NCI-H128 (cell line): Measurements from ENCODE around the gene SLC16A12.
A peak's percentile ranks its signal among the peaks of the same experiment; 100 is the strongest.
"Not testable (repeated sequence)": the region's sequence is repeated elsewhere in the genome, so short reads cannot be mapped to it uniquely, and the experiment has no call there.

ENCODE experiments used
- DNase-seq: peaks from one replicate; lab custom pipeline; 2025; ENCODE audit not compliant: unreplicated experiment; lab: John Stamatoyannopoulos, UW

The SLC16A12 gene

GRCh38 chr10:89426230-89426868, 109.0 kb downstream of the SLC16A12 start:
- DNase-seq, result peak; percentile 15

- DNase-seq, result no peak
These were observed 110.4 kb downstream of the SLC16A12 start for GRCh38 chr10:89425000-89425399.

GRCh38 chr10:89421018-89421476, 114.3 kb downstream of the SLC16A12 start:
- DNase-seq, result no peak

DNA sequence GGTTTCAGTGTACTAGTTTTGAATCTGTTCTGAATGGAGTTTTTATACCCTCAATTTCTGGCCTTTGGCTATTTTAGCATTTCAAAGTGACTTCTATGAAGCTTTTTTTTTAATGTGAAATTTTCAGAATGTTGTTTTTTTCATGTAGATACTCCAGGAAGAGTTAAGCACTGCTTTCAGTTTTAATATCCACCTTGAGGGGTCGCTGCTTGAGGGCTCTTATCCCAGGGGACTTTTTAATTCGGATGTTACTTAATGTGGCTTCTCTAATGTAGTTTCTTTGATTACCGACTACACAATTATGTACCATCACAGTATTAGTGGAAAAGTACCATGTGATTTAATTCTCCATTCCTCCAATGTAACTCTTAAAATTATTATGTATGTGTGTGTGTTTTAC, 115.8 kb downstream of the SLC16A12 start:
- DNase-seq, result no peak

GRCh38 chr10:89416465-89416864, 118.9 kb downstream of the SLC16A12 start:
- no peak for DNase-seq

- no peak for DNase-seq
These were observed 120.2 kb downstream of the SLC16A12 start for GRCh38 chr10:89414879-89415821.

GRCh38 chr10:89414146-89414878, 121.1 kb downstream of the SLC16A12 start, which contains the start of gene IFIT5:
TSS of gene IFIT5 (plus strand) at chr10:89414568. CDS start at chr10:89414799, 231 bp downstream.
- no peak for DNase-seq

DNA sequence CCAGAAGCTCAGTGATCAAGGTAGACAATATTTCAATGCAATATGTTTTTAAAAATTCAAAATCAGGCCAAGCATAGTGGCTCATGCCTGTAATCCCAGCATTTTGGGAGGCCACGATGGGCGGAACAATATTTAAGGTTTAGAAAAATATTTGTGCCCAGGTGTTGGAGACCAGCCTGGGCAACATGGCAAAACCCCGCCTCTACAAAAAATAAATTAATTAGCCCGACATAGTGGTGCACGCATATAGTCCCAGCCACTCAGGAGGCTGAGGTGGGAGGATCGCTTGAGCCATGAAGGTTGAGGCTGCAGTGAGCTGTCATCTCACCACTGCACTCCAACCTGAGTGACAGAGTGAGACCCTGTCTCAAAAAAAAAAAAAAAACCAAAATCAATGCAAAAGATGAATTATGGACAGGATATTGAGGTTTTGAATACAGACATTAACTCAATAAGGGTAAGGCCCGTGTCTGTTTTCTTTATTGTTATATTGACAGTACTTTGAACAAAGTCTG, 121.9 kb downstream of the SLC16A12 start:
- DNase-seq, result no peak

- not testable (repeated sequence) for DNase-seq
These were observed 123.1 kb downstream of the SLC16A12 start for GRCh38 chr10:89412276-89412675.

- DNase-seq, result not testable (repeated sequence)
These were observed 124.3 kb downstream of the SLC16A12 start for GRCh38 chr10:89411135-89411534.

- not testable (repeated sequence) for DNase-seq
These were observed 124.8 kb downstream of the SLC16A12 start for GRCh38 chr10:89410551-89410950.

GRCh38 chr10:89409282-89409681, 126.1 kb downstream of the SLC16A12 start:
- DNase-seq, result not testable (repeated sequence)

- DNase-seq, result not testable (repeated sequence)
These were observed 127.6 kb downstream of the SLC16A12 start for GRCh38 chr10:89407792-89408191.

- DNase-seq, result not testable (repeated sequence)
These were observed 129.2 kb downstream of the SLC16A12 start for GRCh38 chr10:89406178-89406577.

GRCh38 chr10:89404104-89405047, 131.0 kb downstream of the SLC16A12 start:
- no peak for DNase-seq

- DNase-seq, result no peak
These were observed 132.4 kb downstream of the SLC16A12 start for GRCh38 chr10:89403043-89403442.

DNA sequence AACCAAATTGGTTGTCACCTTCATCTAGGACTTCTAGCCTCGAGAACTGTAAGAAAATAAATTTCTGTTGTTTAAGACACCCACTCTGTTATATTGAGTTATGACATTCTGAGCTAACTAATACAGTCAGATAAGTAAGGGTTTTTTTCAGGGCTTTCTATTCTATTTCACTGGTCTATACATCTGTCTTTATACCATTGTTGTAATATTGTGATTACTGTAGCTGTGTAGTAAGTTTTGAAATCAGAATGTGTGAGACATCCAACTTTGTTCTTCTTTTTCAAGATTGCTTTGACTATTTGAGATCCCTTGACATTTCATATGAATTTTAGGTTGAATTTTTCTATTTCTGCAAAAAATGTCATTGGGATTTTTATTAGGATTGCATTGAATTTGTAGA, 135.4 kb downstream of the SLC16A12 start:
- DNase-seq, result no peak

DNA sequence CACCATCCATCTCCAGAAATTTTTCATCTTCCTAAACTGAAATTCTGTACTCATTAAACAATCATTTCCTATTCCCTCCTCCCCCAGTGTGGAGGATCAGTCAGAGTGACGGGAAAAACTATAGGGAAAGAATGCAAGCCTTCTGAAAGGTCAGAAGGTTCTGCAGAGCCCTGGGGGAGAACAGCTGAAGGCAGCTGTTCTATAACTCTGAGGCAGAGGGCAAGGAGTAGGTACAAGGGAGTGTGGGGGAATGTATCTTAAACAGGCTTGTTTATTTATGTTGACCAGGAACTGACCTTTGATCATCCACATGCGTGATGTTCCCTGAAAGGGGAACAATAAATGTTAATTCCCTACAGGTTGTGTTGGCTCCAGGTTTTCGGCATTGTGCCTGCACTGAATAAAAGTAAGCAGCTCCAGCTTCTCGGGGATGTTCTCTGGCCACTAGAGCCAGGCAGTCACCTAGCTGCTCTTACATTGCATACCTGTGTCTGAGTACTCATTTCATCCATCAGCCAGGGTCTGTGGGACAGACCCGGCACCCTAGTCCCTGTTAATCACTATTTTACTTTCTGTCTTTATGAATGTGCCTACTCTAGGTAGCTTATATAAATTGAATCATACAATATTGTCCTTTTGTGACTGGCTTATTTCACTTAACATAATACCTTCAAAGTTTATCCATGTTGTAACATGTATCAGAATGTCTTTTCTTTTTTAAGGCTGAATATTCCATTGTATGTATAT, 137.2 kb downstream of the SLC16A12 start:
- no peak for DNase-seq

GRCh38 chr10:89395141-89395540, 140.3 kb downstream of the SLC16A12 start:
- no peak for DNase-seq
